DND-41 (cell line): ENCODE results near the gene ESRP2.

Experiments used
- EZH2 ChIP-seq: IDR thresholded peaks from 3 replicates; pipeline ENCODE4 v1.6.1; 2012; ENCODE audit warnings: borderline replicate concordance, low read depth, mild to moderate bottlenecking, moderate library complexity, low read length, inconsistent platforms; ENCODE audit not compliant: severe bottlenecking
- TF ChIP-seq, protein P1 (sequence below): IDR thresholded peaks from 2 replicates; pipeline ENCODE4 v1.5.1; 2012; ENCODE audit warnings: borderline replicate concordance, low read length, moderate library complexity, mild to moderate bottlenecking; ENCODE audit not compliant: poor library complexity, severe bottlenecking; ENCODE audit errors: extremely low read depth

GRCh38 chr16:68284847-68285246 is 48.9 kb upstream of the ESRP2 start:
- TF ChIP-seq, protein P1, sequence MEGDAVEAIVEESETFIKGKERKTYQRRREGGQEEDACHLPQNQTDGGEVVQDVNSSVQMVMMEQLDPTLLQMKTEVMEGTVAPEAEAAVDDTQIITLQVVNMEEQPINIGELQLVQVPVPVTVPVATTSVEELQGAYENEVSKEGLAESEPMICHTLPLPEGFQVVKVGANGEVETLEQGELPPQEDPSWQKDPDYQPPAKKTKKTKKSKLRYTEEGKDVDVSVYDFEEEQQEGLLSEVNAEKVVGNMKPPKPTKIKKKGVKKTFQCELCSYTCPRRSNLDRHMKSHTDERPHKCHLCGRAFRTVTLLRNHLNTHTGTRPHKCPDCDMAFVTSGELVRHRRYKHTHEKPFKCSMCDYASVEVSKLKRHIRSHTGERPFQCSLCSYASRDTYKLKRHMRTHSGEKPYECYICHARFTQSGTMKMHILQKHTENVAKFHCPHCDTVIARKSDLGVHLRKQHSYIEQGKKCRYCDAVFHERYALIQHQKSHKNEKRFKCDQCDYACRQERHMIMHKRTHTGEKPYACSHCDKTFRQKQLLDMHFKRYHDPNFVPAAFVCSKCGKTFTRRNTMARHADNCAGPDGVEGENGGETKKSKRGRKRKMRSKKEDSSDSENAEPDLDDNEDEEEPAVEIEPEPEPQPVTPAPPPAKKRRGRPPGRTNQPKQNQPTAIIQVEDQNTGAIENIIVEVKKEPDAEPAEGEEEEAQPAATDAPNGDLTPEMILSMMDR = no peak
- no peak for TF ChIP-seq EZH2
